ENCODE measurements around the gene KIAA1210. TPM values are rescaled to one million over a fixed set of nuclear protein-coding genes. Genes with fewer than 3 reads are reported as not detected.

The KIAA1210 gene
- total and polyA plus RNA-seq, 2 of the 13 experiments (the other 11 are each of a cell fraction or from before 2014, with no cell fraction given), result not detected

- Histone ChIP-seq H2AFZ (ENCODE audit: low read length) (no peak overlapping the region), H3K27me3 (ENCODE audit: control insufficient read depth in 1 of 2, insufficient read depth in 2 of 2, low read length in 2 of 2) (no peaks in the 10 kb centered on the region), H3K4me1 (ENCODE audit: insufficient read depth, low read length) (no peaks in the 10 kb centered on the region), H3K9me3 (ENCODE audit: low read length) (no peaks in the 10 kb centered on the region), H3K4me3 (replicated peaks in 1 of 3; ENCODE audit: insufficient read depth in 1 of 3, low read depth in 2 of 3, low read length in 3 of 3) (no peak overlapping the region), H3K79me2 (ENCODE audit: insufficient read depth, low read length) (no peaks in the 10 kb centered on the region), H3K27ac (ENCODE audit: extremely low read length, insufficient read depth, low read length) (no peak overlapping the region), H3K9ac (ENCODE audit: insufficient read depth, low read depth, low read length) (no peak overlapping the region), H3K4me2 (ENCODE audit: low read depth, low read length) (no peak overlapping the region), H4K20me1 (ENCODE audit: insufficient read depth, low read length) (no peaks in the 10 kb centered on the region), H3K36me3 (replicated peaks in 1 of 2; ENCODE audit: control insufficient read depth in 1 of 2, insufficient read depth in 2 of 2, low read length in 2 of 2) (no peaks in the 10 kb centered on the region)
- ATAC-seq (no peak), FAIRE-seq (no peak), DNase-seq (ENCODE audit: low spot score) (no peak)
- intact Hi-C loops (cut with micrococcal nuclease; ENCODE audit: unreplicated experiment) (no loop called here), in situ Hi-C loops (cut with HindIII; ENCODE audit: extremely low pct_ligation_motif_present, low pct_unique_long_range_greater_than_20kb) (no loop called here)
- no TSS peak for BruUV-seq (replicated peaks)
- no peak for TF ChIP-seq ZSCAN22 (CRISPR knock-in tag; IDR thresholded peaks at IDR 0.05)
- no peak for TF ChIP-seq MTA3 (CRISPR knock-in tag; IDR thresholded peaks at IDR 0.05)
- TF ChIP-seq BRD4 (CRISPR knock-in tag; IDR thresholded peaks at IDR 0.05), result no peak
- no peak for TF ChIP-seq PHF5A (CRISPR knock-in tag; IDR thresholded peaks at IDR 0.05; ENCODE audit: low read depth, unreplicated experiment)
- no peak for TF ChIP-seq ZNF251 (CRISPR knock-in tag; IDR thresholded peaks at IDR 0.05)
- TF ChIP-seq ONECUT2 (CRISPR knock-in tag; IDR thresholded peaks at IDR 0.05), result no peak
- no peak for TF ChIP-seq ZNF142 (CRISPR knock-in tag; IDR thresholded peaks at IDR 0.05)
- TF ChIP-seq HES4 (CRISPR knock-in tag; IDR thresholded peaks at IDR 0.05; ENCODE audit: borderline replicate concordance), result no peak
- POLR2A ChIA-PET, result no interaction called here
- CTCF ChIA-PET (ENCODE audit: low intra/inter-chr PET ratio, low total read pairs), result no interaction called here
Measured at GRCh38 chrX:119095936-119096335, 31.7 kb downstream of the KIAA1210 start.
